ENCODE measurements around the gene PODXL.

PODXL gene

GRCh38 chr7:131602994-131603372 is 46.6 kb upstream of the PODXL start:
- TF ChIP-seq, protein P1, sequence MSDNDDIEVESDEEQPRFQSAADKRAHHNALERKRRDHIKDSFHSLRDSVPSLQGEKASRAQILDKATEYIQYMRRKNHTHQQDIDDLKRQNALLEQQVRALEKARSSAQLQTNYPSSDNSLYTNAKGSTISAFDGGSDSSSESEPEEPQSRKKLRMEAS (IDR thresholded peaks at IDR 0.05): no peak
- TF ChIP-seq NFIC (IDR thresholded peaks at IDR 0.05): no peak
- no peak for TF ChIP-seq YY1 (IDR thresholded peaks at IDR 0.05; ENCODE audit: low read depth)
- no peak for TF ChIP-seq RAD21 (IDR thresholded peaks at IDR 0.05; ENCODE audit: low read depth)
- no peak for TF ChIP-seq EP300 (IDR thresholded peaks at IDR 0.05; ENCODE audit: borderline replicate concordance)

- no peak for TF ChIP-seq RAD21 (IDR thresholded peaks at IDR 0.05; ENCODE audit: low read depth)
- TF ChIP-seq, protein P1 (IDR thresholded peaks at IDR 0.05): no peak
- TF ChIP-seq NFIC (IDR thresholded peaks at IDR 0.05): peak; percentile 22; the same call in 1 of the 2 replicates
- peak; percentile 89 for TF ChIP-seq USF1 (IDR thresholded peaks at IDR 0.05)
- TF ChIP-seq CEBPB (IDR thresholded peaks at IDR 0.05): no peak
Observed at GRCh38 chr7:131602304-131602993, 46.0 kb upstream of the PODXL start.

DNA sequence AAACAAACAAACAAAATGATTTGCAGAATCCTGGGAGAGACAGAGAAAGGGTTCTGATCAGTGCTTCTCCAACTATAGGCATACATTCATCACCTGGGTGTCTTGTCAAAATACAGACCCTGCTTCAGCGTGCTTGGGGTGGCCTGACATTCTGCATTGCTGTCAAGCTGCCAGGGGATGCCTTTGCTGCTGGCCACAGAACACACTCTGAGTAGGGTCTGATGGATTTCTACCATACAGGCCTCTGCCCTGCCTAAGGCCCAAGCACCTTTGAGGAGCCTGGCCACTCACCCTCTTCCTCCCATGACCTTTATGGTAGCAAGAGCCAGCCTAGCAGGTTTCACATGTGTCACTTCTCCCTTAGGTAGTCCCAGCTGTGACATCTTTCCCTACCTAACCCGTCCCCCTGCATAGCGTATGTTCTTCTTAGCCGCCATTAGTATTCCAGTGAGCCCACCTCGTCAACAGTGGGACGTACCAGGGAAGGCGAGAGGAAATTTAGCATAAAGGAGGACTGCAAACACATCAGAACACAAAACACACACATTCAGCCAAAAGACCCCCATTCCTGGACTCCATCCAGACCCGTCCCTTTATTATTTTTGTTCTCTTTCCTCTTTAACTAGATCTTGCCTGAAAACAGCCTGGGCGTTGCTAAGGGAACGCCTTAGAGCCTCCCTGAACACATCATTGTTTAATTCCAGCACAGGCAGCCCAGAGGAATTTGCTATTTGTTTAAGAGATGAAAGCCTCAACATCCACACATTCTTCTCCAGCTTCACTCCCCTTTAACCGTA is 43.9 kb upstream of the PODXL start:
- TF ChIP-seq EP300 (IDR thresholded peaks at IDR 0.05; ENCODE audit: borderline replicate concordance): no peak
- TF ChIP-seq ZBTB7A (IDR thresholded peaks at IDR 0.05; ENCODE audit: low read depth): no peak
- TF ChIP-seq FOXM1 (IDR thresholded peaks at IDR 0.05; ENCODE audit: borderline replicate concordance, low read depth): no peak
- no peak for TF ChIP-seq NFIC (IDR thresholded peaks at IDR 0.05)
- TF ChIP-seq YY1 (IDR thresholded peaks at IDR 0.05; ENCODE audit: low read depth): no peak
- TF ChIP-seq TEAD4 (IDR thresholded peaks at IDR 0.05): no peak
- no peak for TF ChIP-seq TAF1 (IDR thresholded peaks at IDR 0.05; ENCODE audit: low read depth)
- TF ChIP-seq, protein P2, sequence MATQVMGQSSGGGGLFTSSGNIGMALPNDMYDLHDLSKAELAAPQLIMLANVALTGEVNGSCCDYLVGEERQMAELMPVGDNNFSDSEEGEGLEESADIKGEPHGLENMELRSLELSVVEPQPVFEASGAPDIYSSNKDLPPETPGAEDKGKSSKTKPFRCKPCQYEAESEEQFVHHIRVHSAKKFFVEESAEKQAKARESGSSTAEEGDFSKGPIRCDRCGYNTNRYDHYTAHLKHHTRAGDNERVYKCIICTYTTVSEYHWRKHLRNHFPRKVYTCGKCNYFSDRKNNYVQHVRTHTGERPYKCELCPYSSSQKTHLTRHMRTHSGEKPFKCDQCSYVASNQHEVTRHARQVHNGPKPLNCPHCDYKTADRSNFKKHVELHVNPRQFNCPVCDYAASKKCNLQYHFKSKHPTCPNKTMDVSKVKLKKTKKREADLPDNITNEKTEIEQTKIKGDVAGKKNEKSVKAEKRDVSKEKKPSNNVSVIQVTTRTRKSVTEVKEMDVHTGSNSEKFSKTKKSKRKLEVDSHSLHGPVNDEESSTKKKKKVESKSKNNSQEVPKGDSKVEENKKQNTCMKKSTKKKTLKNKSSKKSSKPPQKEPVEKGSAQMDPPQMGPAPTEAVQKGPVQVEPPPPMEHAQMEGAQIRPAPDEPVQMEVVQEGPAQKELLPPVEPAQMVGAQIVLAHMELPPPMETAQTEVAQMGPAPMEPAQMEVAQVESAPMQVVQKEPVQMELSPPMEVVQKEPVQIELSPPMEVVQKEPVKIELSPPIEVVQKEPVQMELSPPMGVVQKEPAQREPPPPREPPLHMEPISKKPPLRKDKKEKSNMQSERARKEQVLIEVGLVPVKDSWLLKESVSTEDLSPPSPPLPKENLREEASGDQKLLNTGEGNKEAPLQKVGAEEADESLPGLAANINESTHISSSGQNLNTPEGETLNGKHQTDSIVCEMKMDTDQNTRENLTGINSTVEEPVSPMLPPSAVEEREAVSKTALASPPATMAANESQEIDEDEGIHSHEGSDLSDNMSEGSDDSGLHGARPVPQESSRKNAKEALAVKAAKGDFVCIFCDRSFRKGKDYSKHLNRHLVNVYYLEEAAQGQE (IDR thresholded peaks at IDR 0.05; ENCODE audit: low read depth): no peak
- no peak for TF ChIP-seq TCF12 (IDR thresholded peaks at IDR 0.05; ENCODE audit: low read depth)
- no peak for TF ChIP-seq USF1 (IDR thresholded peaks at IDR 0.05)
- no peak for TF ChIP-seq RAD21 (IDR thresholded peaks at IDR 0.05; ENCODE audit: low read depth)
- TF ChIP-seq CEBPB (IDR thresholded peaks at IDR 0.05): no peak
- no peak for TF ChIP-seq CREB1 (IDR thresholded peaks at IDR 0.05; ENCODE audit: low read depth)
- TF ChIP-seq EGR1 (IDR thresholded peaks at IDR 0.05): no peak
- TF ChIP-seq, protein P1 (IDR thresholded peaks at IDR 0.05): no peak

DNA sequence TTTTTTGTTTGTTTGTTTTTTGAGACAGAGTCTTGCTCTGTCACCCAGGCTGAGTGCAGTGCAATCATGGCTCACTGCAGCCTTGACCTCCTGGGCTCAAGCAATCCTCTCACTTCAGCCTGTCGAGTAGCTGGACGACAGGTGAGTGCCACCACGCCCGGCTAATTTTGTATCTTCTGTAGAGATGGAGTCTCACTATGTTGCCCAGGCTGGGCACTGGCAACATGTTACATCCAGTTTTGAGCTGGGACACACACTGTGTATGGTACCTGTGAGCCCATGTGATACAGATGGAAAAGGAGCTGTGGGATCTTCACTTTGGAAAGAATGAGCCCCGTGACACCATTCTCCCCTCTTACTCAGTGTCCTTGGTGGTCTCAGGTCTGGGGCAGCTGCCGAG is 40.4 kb upstream of the PODXL start:
- TF ChIP-seq YY1 (IDR thresholded peaks at IDR 0.05; ENCODE audit: low read depth) (no peak), CREB1 (IDR thresholded peaks at IDR 0.05; ENCODE audit: low read depth) (no peak), NFIC (IDR thresholded peaks at IDR 0.05) (no peak), ZBTB7A (IDR thresholded peaks at IDR 0.05; ENCODE audit: low read depth) (no peak), TAF1 (IDR thresholded peaks at IDR 0.05; ENCODE audit: low read depth) (no peak), CEBPB (IDR thresholded peaks at IDR 0.05) (no peak), RAD21 (IDR thresholded peaks at IDR 0.05; ENCODE audit: low read depth) (no peak), USF1 (IDR thresholded peaks at IDR 0.05) (no peak), FOXM1 (IDR thresholded peaks at IDR 0.05; ENCODE audit: borderline replicate concordance, low read depth) (no peak), EP300 (IDR thresholded peaks at IDR 0.05; ENCODE audit: borderline replicate concordance) (no peak), TCF12 (IDR thresholded peaks at IDR 0.05; ENCODE audit: low read depth) (no peak), EGR1 (IDR thresholded peaks at IDR 0.05) (no peak), TEAD4 (IDR thresholded peaks at IDR 0.05) (no peak)
- TF ChIP-seq, protein P1 (IDR thresholded peaks at IDR 0.05): no peak
- TF ChIP-seq, protein P2 (IDR thresholded peaks at IDR 0.05; ENCODE audit: low read depth): no peak

All from Ishikawa (cell line).